ENCODE data around the gene STIP1.
A peak's percentile ranks its signal among the peaks of the same experiment; 100 is the strongest.

GRCh38 chr11:64148226-64148916, 37.6 kb upstream of the STIP1 start:
- TF ChIP-seq CTCF (IDR thresholded peaks at IDR 0.05) (peak; percentile 92 to 98 (median 96)), POLR2AphosphoS5 (IDR thresholded peaks at IDR 0.05) (peak; percentile 76), POLR2A (IDR thresholded peaks at IDR 0.05) (no peak)
